ENCODE data around the gene GPR3.

GPR3 gene

DNA sequence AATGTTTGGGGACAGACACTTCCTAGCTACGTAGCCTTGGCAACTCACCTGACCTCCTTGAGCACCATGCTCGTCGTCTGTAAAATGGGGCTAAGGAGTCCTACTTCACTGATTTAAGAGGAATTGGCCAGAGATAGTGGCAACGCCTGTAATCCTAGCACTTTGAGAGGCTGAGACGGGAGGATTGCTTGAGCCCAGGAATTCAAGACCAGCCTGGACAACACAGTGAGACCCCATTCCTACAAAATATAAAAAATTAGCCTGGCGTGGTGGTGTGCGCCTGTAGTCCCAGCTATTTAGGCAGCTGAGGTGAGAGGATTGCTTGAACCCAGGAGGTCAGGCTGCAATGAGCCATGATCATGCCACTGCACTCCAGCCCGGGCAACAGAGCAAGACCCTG is 46.1 kb upstream of the GPR3 start:
- no peak for TF ChIP-seq EP300 (IDR thresholded peaks at IDR 0.05; ENCODE audit: borderline replicate concordance)
- no peak for TF ChIP-seq NFIC (IDR thresholded peaks at IDR 0.05)
- no peak for TF ChIP-seq ZBTB7A (IDR thresholded peaks at IDR 0.05; ENCODE audit: low read depth)
- TF ChIP-seq, protein P1, sequence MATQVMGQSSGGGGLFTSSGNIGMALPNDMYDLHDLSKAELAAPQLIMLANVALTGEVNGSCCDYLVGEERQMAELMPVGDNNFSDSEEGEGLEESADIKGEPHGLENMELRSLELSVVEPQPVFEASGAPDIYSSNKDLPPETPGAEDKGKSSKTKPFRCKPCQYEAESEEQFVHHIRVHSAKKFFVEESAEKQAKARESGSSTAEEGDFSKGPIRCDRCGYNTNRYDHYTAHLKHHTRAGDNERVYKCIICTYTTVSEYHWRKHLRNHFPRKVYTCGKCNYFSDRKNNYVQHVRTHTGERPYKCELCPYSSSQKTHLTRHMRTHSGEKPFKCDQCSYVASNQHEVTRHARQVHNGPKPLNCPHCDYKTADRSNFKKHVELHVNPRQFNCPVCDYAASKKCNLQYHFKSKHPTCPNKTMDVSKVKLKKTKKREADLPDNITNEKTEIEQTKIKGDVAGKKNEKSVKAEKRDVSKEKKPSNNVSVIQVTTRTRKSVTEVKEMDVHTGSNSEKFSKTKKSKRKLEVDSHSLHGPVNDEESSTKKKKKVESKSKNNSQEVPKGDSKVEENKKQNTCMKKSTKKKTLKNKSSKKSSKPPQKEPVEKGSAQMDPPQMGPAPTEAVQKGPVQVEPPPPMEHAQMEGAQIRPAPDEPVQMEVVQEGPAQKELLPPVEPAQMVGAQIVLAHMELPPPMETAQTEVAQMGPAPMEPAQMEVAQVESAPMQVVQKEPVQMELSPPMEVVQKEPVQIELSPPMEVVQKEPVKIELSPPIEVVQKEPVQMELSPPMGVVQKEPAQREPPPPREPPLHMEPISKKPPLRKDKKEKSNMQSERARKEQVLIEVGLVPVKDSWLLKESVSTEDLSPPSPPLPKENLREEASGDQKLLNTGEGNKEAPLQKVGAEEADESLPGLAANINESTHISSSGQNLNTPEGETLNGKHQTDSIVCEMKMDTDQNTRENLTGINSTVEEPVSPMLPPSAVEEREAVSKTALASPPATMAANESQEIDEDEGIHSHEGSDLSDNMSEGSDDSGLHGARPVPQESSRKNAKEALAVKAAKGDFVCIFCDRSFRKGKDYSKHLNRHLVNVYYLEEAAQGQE (IDR thresholded peaks at IDR 0.05; ENCODE audit: low read depth): no peak
- no peak for TF ChIP-seq TAF1 (IDR thresholded peaks at IDR 0.05; ENCODE audit: low read depth)
- no peak for TF ChIP-seq FOXM1 (IDR thresholded peaks at IDR 0.05; ENCODE audit: borderline replicate concordance, low read depth)
- TF ChIP-seq, protein P2, sequence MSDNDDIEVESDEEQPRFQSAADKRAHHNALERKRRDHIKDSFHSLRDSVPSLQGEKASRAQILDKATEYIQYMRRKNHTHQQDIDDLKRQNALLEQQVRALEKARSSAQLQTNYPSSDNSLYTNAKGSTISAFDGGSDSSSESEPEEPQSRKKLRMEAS (IDR thresholded peaks at IDR 0.05): no peak
- TF ChIP-seq CEBPB (IDR thresholded peaks at IDR 0.05): no peak
- no peak for TF ChIP-seq TEAD4 (IDR thresholded peaks at IDR 0.05)

DNA sequence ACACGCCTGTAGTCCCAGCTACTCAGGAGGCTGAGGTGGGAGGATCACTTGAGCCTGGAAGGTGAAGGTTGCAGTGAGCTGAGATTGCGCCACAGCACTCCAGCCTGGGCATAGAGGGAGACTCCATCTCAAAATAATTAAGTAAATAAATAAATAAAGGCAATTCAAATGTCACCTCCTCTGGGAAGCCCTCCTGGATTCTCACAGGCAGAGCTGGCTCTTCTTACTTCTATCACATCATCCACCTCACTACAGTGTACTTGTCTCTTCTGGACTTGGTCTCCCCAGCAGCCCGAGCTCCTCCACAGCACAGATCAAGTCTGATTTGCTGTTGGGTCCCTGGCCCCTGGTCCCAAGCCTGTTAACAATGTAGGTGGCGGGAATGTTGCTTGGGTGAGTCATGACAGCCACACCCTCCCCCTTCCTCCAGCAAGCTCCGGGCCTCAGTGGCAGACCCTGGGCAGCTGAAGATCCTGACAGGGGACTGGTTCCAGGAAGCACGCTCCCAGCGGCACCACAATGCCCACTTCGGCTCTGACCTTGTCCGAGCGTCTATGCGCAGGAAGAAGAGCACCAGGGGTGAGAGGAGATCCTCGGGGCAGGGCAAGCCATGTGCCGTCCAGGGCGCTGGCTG is 45.3 kb upstream of the GPR3 start:
- TF ChIP-seq, protein P2 (IDR thresholded peaks at IDR 0.05): no peak
- TF ChIP-seq FOXM1 (IDR thresholded peaks at IDR 0.05; ENCODE audit: borderline replicate concordance, low read depth): no peak
- no peak for TF ChIP-seq NFIC (IDR thresholded peaks at IDR 0.05)
- TF ChIP-seq EGR1 (IDR thresholded peaks at IDR 0.05): no peak
- no peak for TF ChIP-seq RAD21 (IDR thresholded peaks at IDR 0.05; ENCODE audit: low read depth)
- peak; percentile 45; the same call in 1 of the 2 replicates for TF ChIP-seq TEAD4 (IDR thresholded peaks at IDR 0.05)
- TF ChIP-seq CEBPB (IDR thresholded peaks at IDR 0.05): no peak
- TF ChIP-seq TAF1 (IDR thresholded peaks at IDR 0.05; ENCODE audit: low read depth): no peak
- TF ChIP-seq CREB1 (IDR thresholded peaks at IDR 0.05; ENCODE audit: low read depth): no peak

DNA sequence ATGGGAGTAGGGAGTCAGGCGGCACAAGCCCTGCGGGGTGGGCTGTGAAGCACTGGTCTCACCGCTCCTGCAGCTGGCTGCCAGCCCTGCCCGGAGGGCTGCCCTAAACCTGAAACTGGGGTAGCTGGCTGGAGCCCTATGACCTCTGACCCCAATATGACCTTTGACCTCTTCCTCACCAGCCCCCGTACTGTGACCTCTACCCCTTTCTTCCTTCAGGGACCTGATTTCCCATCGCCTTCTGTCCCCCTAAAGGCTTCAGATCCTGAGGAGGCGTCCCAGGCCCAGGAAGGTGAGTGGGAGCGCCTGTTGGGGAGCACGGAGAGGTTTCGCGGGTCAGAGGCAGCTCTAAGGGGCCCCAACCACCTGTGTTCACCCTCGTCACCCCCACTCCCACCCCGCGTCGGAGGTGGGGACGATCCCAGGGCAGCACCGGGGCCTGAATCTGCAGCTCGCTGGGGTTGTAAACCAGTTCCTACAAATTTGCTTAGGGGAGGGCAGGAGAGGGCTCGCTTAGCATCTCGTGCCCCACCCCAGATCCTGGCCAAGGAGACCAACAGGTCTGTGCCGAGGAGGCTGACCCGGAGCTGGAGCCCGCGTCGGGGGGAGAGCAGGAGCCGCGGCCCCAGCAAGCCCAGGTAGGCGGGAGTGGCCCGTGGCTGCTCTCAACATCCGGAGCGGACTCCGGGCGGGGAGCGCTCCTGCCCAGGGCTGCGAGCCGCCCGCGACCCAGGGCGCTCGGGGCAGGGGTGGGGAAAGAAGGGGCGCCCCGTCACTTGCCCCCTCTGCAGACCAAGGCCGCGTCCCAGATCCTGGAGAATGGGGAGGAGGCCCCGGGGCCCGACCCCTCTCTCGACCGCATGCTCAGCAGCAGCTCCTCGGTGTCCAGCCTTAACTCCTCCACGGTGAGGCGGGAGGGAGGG is 43.3 kb upstream of the GPR3 start:
- TF ChIP-seq NFIC (IDR thresholded peaks at IDR 0.05): peak; percentile 40; the same call in 1 of the 2 replicates
- TF ChIP-seq, protein P2 (IDR thresholded peaks at IDR 0.05): peak; percentile 23; the same call in 1 of the 2 replicates
- TF ChIP-seq, protein P3, sequence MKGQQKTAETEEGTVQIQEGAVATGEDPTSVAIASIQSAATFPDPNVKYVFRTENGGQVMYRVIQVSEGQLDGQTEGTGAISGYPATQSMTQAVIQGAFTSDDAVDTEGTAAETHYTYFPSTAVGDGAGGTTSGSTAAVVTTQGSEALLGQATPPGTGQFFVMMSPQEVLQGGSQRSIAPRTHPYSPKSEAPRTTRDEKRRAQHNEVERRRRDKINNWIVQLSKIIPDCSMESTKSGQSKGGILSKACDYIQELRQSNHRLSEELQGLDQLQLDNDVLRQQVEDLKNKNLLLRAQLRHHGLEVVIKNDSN (IDR thresholded peaks at IDR 0.05): no peak
- TF ChIP-seq ZBTB7A (IDR thresholded peaks at IDR 0.05; ENCODE audit: low read depth): peak; percentile 34; the same call in 1 of the 2 replicates
- TF ChIP-seq FOXM1 (IDR thresholded peaks at IDR 0.05; ENCODE audit: borderline replicate concordance, low read depth): 0 out of 2 replicates have a peak, but pooled peaks have one; percentile 12
- TF ChIP-seq CREB1 (IDR thresholded peaks at IDR 0.05; ENCODE audit: low read depth): no peak
- peak; percentile 9; the same call in 1 of the 2 replicates for TF ChIP-seq RAD21 (IDR thresholded peaks at IDR 0.05; ENCODE audit: low read depth)
- TF ChIP-seq CEBPB (IDR thresholded peaks at IDR 0.05): no peak
- no peak for TF ChIP-seq TAF1 (IDR thresholded peaks at IDR 0.05; ENCODE audit: low read depth)
- TF ChIP-seq TEAD4 (IDR thresholded peaks at IDR 0.05): peak; percentile 29
- 0 out of 2 replicates have a peak, but pooled peaks have one; percentile 15 for TF ChIP-seq YY1 (IDR thresholded peaks at IDR 0.05; ENCODE audit: low read depth)
- TF ChIP-seq EGR1 (IDR thresholded peaks at IDR 0.05): no peak
- TF ChIP-seq, protein P1 (IDR thresholded peaks at IDR 0.05; ENCODE audit: low read depth): no peak
- no peak for TF ChIP-seq EP300 (IDR thresholded peaks at IDR 0.05; ENCODE audit: borderline replicate concordance)
- peak; percentile 41; the same call in 1 of the 2 replicates for TF ChIP-seq TCF12 (IDR thresholded peaks at IDR 0.05; ENCODE audit: low read depth)

DNA sequence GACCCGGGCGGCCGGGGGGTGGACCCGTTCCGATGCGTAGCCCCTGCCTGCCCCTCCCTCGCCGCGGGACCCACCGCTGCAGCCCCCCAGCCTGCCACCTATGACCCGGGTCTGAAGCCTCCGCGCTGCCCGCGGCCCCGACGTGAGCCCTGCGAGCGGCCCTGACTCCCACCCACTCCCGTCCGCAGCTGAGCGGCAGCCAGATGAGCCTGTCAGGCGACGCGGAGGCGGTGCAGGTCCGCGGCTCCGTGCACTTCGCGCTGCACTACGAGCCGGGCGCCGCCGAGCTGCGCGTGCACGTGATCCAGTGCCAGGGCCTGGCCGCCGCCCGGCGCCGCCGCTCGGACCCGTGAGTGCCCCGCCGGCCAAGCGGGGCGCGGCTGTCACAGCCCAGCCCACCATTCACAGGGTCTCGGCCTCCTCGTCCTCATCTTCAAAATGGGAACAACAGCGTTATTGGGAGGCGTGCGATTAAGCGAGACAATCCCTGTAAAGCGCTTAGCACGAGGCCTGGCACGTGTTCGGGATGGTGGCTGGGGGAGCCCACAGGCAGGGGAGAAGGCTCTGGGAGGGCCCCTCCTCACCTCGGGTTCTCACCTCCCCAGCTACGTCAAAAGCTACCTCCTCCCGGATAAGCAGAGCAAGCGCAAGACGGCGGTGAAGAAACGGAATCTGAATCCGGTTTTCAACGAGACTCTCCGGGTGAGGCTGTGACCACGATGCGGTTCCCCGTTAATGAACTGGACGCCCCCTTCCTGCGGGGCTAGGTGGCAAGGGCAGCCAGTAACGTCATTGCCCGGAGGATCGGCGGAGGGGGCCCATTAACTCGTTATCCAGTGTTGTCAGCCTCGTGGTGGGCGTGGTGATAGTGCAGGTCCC is 42.4 kb upstream of the GPR3 start:
- TF ChIP-seq, protein P1 (IDR thresholded peaks at IDR 0.05; ENCODE audit: low read depth): no peak
- TF ChIP-seq TCF12 (IDR thresholded peaks at IDR 0.05; ENCODE audit: low read depth): no peak
- no peak for TF ChIP-seq RAD21 (IDR thresholded peaks at IDR 0.05; ENCODE audit: low read depth)
- no peak for TF ChIP-seq EP300 (IDR thresholded peaks at IDR 0.05; ENCODE audit: borderline replicate concordance)
- no peak for TF ChIP-seq EGR1 (IDR thresholded peaks at IDR 0.05)
- no peak for TF ChIP-seq ZBTB7A (IDR thresholded peaks at IDR 0.05; ENCODE audit: low read depth)
- TF ChIP-seq CREB1 (IDR thresholded peaks at IDR 0.05; ENCODE audit: low read depth): no peak
- TF ChIP-seq TAF1 (IDR thresholded peaks at IDR 0.05; ENCODE audit: low read depth): no peak
- TF ChIP-seq, protein P2 (IDR thresholded peaks at IDR 0.05): no peak
- TF ChIP-seq CEBPB (IDR thresholded peaks at IDR 0.05): no peak
- TF ChIP-seq, protein P3 (IDR thresholded peaks at IDR 0.05): no peak
- TF ChIP-seq YY1 (IDR thresholded peaks at IDR 0.05; ENCODE audit: low read depth): no peak
- TF ChIP-seq TEAD4 (IDR thresholded peaks at IDR 0.05): no peak
- no peak for TF ChIP-seq FOXM1 (IDR thresholded peaks at IDR 0.05; ENCODE audit: borderline replicate concordance, low read depth)
- no peak for TF ChIP-seq NFIC (IDR thresholded peaks at IDR 0.05)

Measured in Ishikawa (cell line).